ENCODE measurements around the gene CRIM1.

CRIM1 gene

GRCh38 chr2:36515538-36515937 is 160.0 kb downstream of the CRIM1 start:
- DNase-seq (ENCODE audit: low read depth in 1 of 2, low spot score in 1 of 2) = no peak

GRCh38 chr2:36516136-36516870 is 160.7 kb downstream of the CRIM1 start:
- DNase-seq (ENCODE audit: low read depth in 1 of 2, low spot score in 1 of 2) = no peak

- no peak for DNase-seq (ENCODE audit: low read depth in 1 of 2, low spot score in 1 of 2)
Measured at GRCh38 chr2:36520431-36520830, 164.9 kb downstream of the CRIM1 start.

GRCh38 chr2:36523153-36523552 is 167.6 kb downstream of the CRIM1 start:
- no peak for DNase-seq (ENCODE audit: low read depth in 1 of 2, low spot score in 1 of 2)

GRCh38 chr2:36525245-36525644 is 169.7 kb downstream of the CRIM1 start:
- no peak for DNase-seq (ENCODE audit: low read depth in 1 of 2, low spot score in 1 of 2)

GRCh38 chr2:36526226-36526625 is 170.6 kb downstream of the CRIM1 start:
- DNase-seq (ENCODE audit: low read depth in 1 of 2, low spot score in 1 of 2) = no peak

- no peak for DNase-seq (ENCODE audit: low read depth in 1 of 2, low spot score in 1 of 2)
Measured at GRCh38 chr2:36528274-36528673, 172.7 kb downstream of the CRIM1 start.

- DNase-seq (ENCODE audit: low read depth in 1 of 2, low spot score in 1 of 2) = no peak
Measured at GRCh38 chr2:36528766-36529392, 173.3 kb downstream of the CRIM1 start.

- no peak for DNase-seq (ENCODE audit: low read depth in 1 of 2, low spot score in 1 of 2)
Measured at GRCh38 chr2:36530178-36530982, 174.8 kb downstream of the CRIM1 start.

- DNase-seq (ENCODE audit: low read depth in 1 of 2, low spot score in 1 of 2) = no peak
Measured at GRCh38 chr2:36530983-36531354, 175.4 kb downstream of the CRIM1 start.

GRCh38 chr2:36534275-36534799 is 178.8 kb downstream of the CRIM1 start:
- DNase-seq (ENCODE audit: low read depth in 1 of 2, low spot score in 1 of 2) = no peak

- DNase-seq (ENCODE audit: low read depth in 1 of 2, low spot score in 1 of 2) = no peak
Measured at GRCh38 chr2:36535099-36535498, 179.5 kb downstream of the CRIM1 start.

GRCh38 chr2:36536776-36537175 is 181.2 kb downstream of the CRIM1 start:
- DNase-seq (ENCODE audit: low read depth in 1 of 2, low spot score in 1 of 2) = no peak

- DNase-seq (ENCODE audit: low read depth in 1 of 2, low spot score in 1 of 2) = no peak
Measured at GRCh38 chr2:36538335-36538734, 182.8 kb downstream of the CRIM1 start.

- DNase-seq (ENCODE audit: low read depth in 1 of 2, low spot score in 1 of 2) = no peak
Measured at GRCh38 chr2:36539631-36540030, 184.1 kb downstream of the CRIM1 start.

GRCh38 chr2:36540986-36541754 is 185.6 kb downstream of the CRIM1 start:
- no peak for DNase-seq (ENCODE audit: low read depth in 1 of 2, low spot score in 1 of 2)

- DNase-seq (ENCODE audit: low read depth in 1 of 2, low spot score in 1 of 2) = no peak
Measured at GRCh38 chr2:36541891-36542595, 186.5 kb downstream of the CRIM1 start.

- no peak for DNase-seq (ENCODE audit: low read depth in 1 of 2, low spot score in 1 of 2)
Measured at GRCh38 chr2:36544638-36545338, 189.2 kb downstream of the CRIM1 start.

GRCh38 chr2:36545871-36546416 is 190.4 kb downstream of the CRIM1 start:
- DNase-seq (ENCODE audit: low read depth in 1 of 2, low spot score in 1 of 2) = no peak

GRCh38 chr2:36547906-36548305 is 192.3 kb downstream of the CRIM1 start:
- no peak for DNase-seq (ENCODE audit: low read depth in 1 of 2, low spot score in 1 of 2)
